A673 (cell line): ENCODE measurements around the gene RPGRIP1. TPM values are rescaled to one million over a fixed set of nuclear protein-coding genes. Genes with fewer than 3 reads are reported as not detected.

Experiments used
- BruUV-seq: library from RNA; stranded (reverse); fragments of 400-500 nt; replicated peaks from 2 replicates; lab custom pipeline; 2021; lab: Mats Ljungman, UMichigan
- CTCF ChIA-PET: fragments of 300-600 bp; sonication (Branson Sonifier 250); formaldehyde crosslinking; loops from one replicate; lab custom pipeline; 2022; ENCODE audit warnings: antibody characterized with exemption; lab: Charles Lee
- POLR2A ChIA-PET: fragments of 300-600 bp; sonication (Branson Sonifier 250); formaldehyde crosslinking; loops from one replicate; lab custom pipeline; 2022; ENCODE audit warnings: antibody characterized with exemption; ENCODE audit not compliant: low non-redundant PET; lab: Charles Lee
- DNase-seq: peaks from one replicate; pipeline ENCODE4 v3.0.0-alpha.2; 2015; ENCODE audit warnings: low spot score
- H3K27ac ChIP-seq: fragments of 200-600 bp; sonication (generic); 2 replicates; pipeline ENCODE4 v1.5.1; 2016; ENCODE audit warnings: mixed run types, low read depth, mild to moderate bottlenecking, mixed read lengths, antibody characterized with exemption, low read length; ENCODE audit not compliant: poor library complexity, severe bottlenecking
- H3K27me3 ChIP-seq: fragments of 200-600 bp; sonication (generic); replicated peaks from 2 replicates; pipeline ENCODE4 v1.6.1; 2017; ENCODE audit warnings: mixed run types, low read depth, mild to moderate bottlenecking, mixed read lengths, antibody characterized with exemption, low read length; ENCODE audit not compliant: insufficient read depth, poor library complexity
- H3K36me3 ChIP-seq: fragments of 200-600 bp; sonication (generic); 2 replicates; pipeline ENCODE4 v1.6.1; 2016; ENCODE audit warnings: mixed run types, mild to moderate bottlenecking, mixed read lengths, antibody characterized with exemption, low read length; ENCODE audit not compliant: insufficient read depth, poor library complexity, severe bottlenecking
- H3K4me1 ChIP-seq: fragments of 200-600 bp; sonication (generic); 2 replicates; pipeline ENCODE4 v1.6.1; 2017; ENCODE audit warnings: mixed run types, mild to moderate bottlenecking, mixed read lengths, antibody characterized with exemption, low read length; ENCODE audit not compliant: insufficient read depth, poor library complexity, severe bottlenecking
- H3K4me3 ChIP-seq: fragments of 200-600 bp; sonication (generic); 2 replicates; pipeline ENCODE4 v1.5.1; 2016; ENCODE audit warnings: low read depth, mixed run types, mild to moderate bottlenecking, mixed read lengths, low read length; ENCODE audit not compliant: poor library complexity, severe bottlenecking
- H3K9me3 ChIP-seq: fragments of 200-600 bp; sonication (generic); 2 replicates; pipeline ENCODE4 v1.6.1; 2016; ENCODE audit warnings: mixed run types, low read depth, mild to moderate bottlenecking, mixed read lengths, antibody characterized with exemption, low read length; ENCODE audit not compliant: poor library complexity, severe bottlenecking
- CTCF ChIP-seq: fragments of 300-800, 200-600 bp; sonication (generic); conservative IDR thresholded peaks from 2 replicates; pipeline ENCODE4 v1.5.1; 2017; ENCODE audit warnings: low read depth, mild to moderate bottlenecking, antibody characterized with exemption, low read length, moderate library complexity, mixed read lengths
- EZH2 ChIP-seq: fragments of 200-600 bp; sonication (generic); IDR thresholded peaks from 2 replicates; pipeline ENCODE4 v1.6.1; 2017; ENCODE audit warnings: borderline replicate concordance, low read depth, mild to moderate bottlenecking, mixed read lengths, antibody characterized with exemption, low read length; ENCODE audit not compliant: poor library complexity, severe bottlenecking
- intact Hi-C: fragments of 100-400 bp; cut with micrococcal nuclease; formaldehyde crosslinking; loops from one replicate; pipeline ENCODE4 v1.10.0; 2022; ENCODE audit not compliant: unreplicated experiment
- total RNA-seq: library from RNA; stranded (reverse); gene quantifications from 2 replicates; pipeline ENCODE4 v1.2.3, GENCODE V29; 2021

The RPGRIP1 gene
- total RNA-seq, 1 experiment from 2014 or later: 0.86 TPM

GRCh38 chr14:21258889-21259787, 20.7 kb upstream of the RPGRIP1 start:
- peaks cover 97% of the 10 kb centered on the region for H3K36me3 ChIP-seq
- no peak overlapping the region for H3K27ac ChIP-seq
- DNase-seq: no peak
- H3K4me1 ChIP-seq: peaks cover 59% of the 10 kb centered on the region
- no peaks in the 10 kb centered on the region for H3K9me3 ChIP-seq
- intact Hi-C loops: no loop called here
- POLR2A ChIA-PET: interaction anchor here (0.5 kb wide), 1 partner anchor 131 kb away, joined by 3 read pairs; no protein-coding TSS in a partner anchor
- CTCF ChIA-PET: no interaction called here
- no peak for TF ChIP-seq EZH2
- no peak for TF ChIP-seq CTCF
- H3K4me3 ChIP-seq: no peak overlapping the region
- H3K27me3 ChIP-seq: no peaks in the 10 kb centered on the region
- no TSS peak for BruUV-seq

GRCh38 chr14:21261824-21262223, 18.1 kb upstream of the RPGRIP1 start:
- ChIA-PET CTCF (no interaction called here), POLR2A (no interaction called here)
- no TSS peak for BruUV-seq
- no peak overlapping the region for H3K4me3 ChIP-seq
- DNase-seq: no peak
- H3K4me1 ChIP-seq: peaks cover 69% of the 10 kb centered on the region
- TF ChIP-seq CTCF: no peak
- TF ChIP-seq EZH2: no peak
- H3K36me3 ChIP-seq: peaks cover 97% of the 10 kb centered on the region
- H3K27me3 ChIP-seq: no peaks in the 10 kb centered on the region
- H3K27ac ChIP-seq: peak overlapping the region; percentile 54
- no peaks in the 10 kb centered on the region for H3K9me3 ChIP-seq
- intact Hi-C loops: loop anchor here (10.0 kb wide), 1 partner anchor 273 kb away; no protein-coding TSS in a partner anchor

GRCh38 chr14:21262410-21262809, 17.5 kb upstream of the RPGRIP1 start:
- no peak overlapping the region for H3K4me3 ChIP-seq
- TF ChIP-seq CTCF (no peak), EZH2 (no peak)
- BruUV-seq: no TSS peak
- ChIA-PET POLR2A (no interaction called here), CTCF (no interaction called here)
- H3K4me1 ChIP-seq: peaks cover 66% of the 10 kb centered on the region
- H3K36me3 ChIP-seq: peaks cover 97% of the 10 kb centered on the region
- DNase-seq: no peak
- intact Hi-C loops: loop anchor here (10.0 kb wide), 1 partner anchor 272 kb away; no protein-coding TSS in a partner anchor
- peak overlapping the region; percentile 54 for H3K27ac ChIP-seq
- H3K9me3 ChIP-seq: no peaks in the 10 kb centered on the region
- no peaks in the 10 kb centered on the region for H3K27me3 ChIP-seq
